ENCODE results near the gene PTPN18. TPM values are rescaled to one million over a fixed set of nuclear protein-coding genes. Genes with fewer than 3 reads are reported as not detected.

The PTPN18 gene
- total and polyA plus RNA-seq, 2 of the 4 experiments (the other 2 are of a cell fraction) = 9.7 to 15.5 TPM

DNA sequence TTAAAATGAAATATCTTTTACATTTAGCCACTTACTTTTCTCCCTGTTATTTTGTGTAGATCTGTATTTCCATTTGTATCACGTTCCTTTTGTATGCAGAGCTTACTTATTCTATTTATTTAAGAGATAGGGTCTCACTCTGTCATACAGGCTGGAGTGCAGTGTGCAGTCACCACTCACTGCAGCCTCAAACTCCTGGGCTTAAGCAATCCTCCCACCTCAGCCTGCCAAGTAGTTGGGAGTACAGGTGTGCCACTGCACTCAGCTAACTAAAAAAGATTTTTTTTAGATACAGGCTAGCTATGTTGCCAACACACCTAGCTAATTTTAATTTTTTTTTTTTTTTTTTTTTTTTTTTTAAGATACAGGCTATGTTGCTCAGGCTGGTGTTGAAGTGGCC, 10.9 kb downstream of the PTPN18 start:
- in situ Hi-C loops (cut with MboI; ENCODE audit: low sequenced_read_pairs) (loop anchor here (25.0 kb wide), 1 partner anchor 746 kb away; the partner anchor contains the start of gene PLEKHB2), intact Hi-C loops (cut with micrococcal nuclease) (no loop called here), dilution Hi-C loops (cut with HindIII; ENCODE audit: low sequenced_read_pairs, unreplicated experiment) (no loop called here)
- H3K9ac ChIP-seq (ENCODE audit: low read depth, low read length) = no peak overlapping the region
- H3K9me1 ChIP-seq (ENCODE audit: insufficient read depth, low read length) = peaks cover 3% of the 10 kb centered on the region; the same call in 1 of the 2 replicates
- no peak overlapping the region for H2AFZ ChIP-seq (replicated peaks; ENCODE audit: low read length, poor library complexity)
- no peak overlapping the region for H2BK5ac ChIP-seq (ENCODE audit: low read depth, low read length, poor library complexity, severe bottlenecking)
- H3K4ac ChIP-seq (ENCODE audit: low read depth, low read length) = no peak overlapping the region
- no peak overlapping the region for H3K14ac ChIP-seq (replicated peaks; ENCODE audit: low read depth, low read length)
- DNase-seq (no peak), ATAC-seq (ENCODE audit: low read depth) (no peak)
- POLR2A ChIA-PET (ENCODE audit: unreplicated experiment) = interaction anchor here (0.6 kb wide), 1 partner anchor 25 kb away, joined by 5 read pairs; no protein-coding TSS in a partner anchor
- TF ChIP-seq CHD1 (IDR thresholded peaks at IDR 0.05; ENCODE audit: low read depth, low read length) = no peak
- TF ChIP-seq SMC3 (IDR thresholded peaks at IDR 0.05; ENCODE audit: low read depth, low read length) = no peak
- TF ChIP-seq MAZ (IDR thresholded peaks at IDR 0.05; ENCODE audit: borderline replicate concordance, low read depth, low read length) = no peak
- TF ChIP-seq POLR2A (IDR thresholded peaks at IDR 0.05; ENCODE audit: low read depth, low read length) = no peak
- no peak for TF ChIP-seq MAFK (IDR thresholded peaks at IDR 0.05; ENCODE audit: low read depth, low read length)
- TF ChIP-seq CTCF (conservative IDR thresholded peaks at IDR 0.05; ENCODE audit: low read depth, low read length) = no peak
- TF ChIP-seq MXI1 (IDR thresholded peaks at IDR 0.05; ENCODE audit: borderline replicate concordance, low read depth, low read length) = no peak
- TF ChIP-seq ELK1 (IDR thresholded peaks at IDR 0.05; ENCODE audit: borderline replicate concordance, low read depth, low read length) = no peak
- no peak for TF ChIP-seq RCOR1 (IDR thresholded peaks at IDR 0.05; ENCODE audit: insufficient replicate concordance, low read length)
- TF ChIP-seq NFE2L2 (IDR thresholded peaks at IDR 0.05; ENCODE audit: low read depth, low read length) = no peak
- TF ChIP-seq CEBPB (IDR thresholded peaks at IDR 0.05; ENCODE audit: low read depth, low read length) = no peak
- no peak for TF ChIP-seq FOS (IDR thresholded peaks at IDR 0.05; ENCODE audit: low read depth, low read length)
- TF ChIP-seq BHLHE40 (IDR thresholded peaks at IDR 0.05; ENCODE audit: low read depth, low read length) = no peak
- TF ChIP-seq RAD21 (IDR thresholded peaks at IDR 0.05; ENCODE audit: low read length) = no peak
- no peak for TF ChIP-seq RFX5 (IDR thresholded peaks at IDR 0.05; ENCODE audit: low read depth, low read length)
- no peak overlapping the region for H2AK9ac ChIP-seq (replicated peaks; ENCODE audit: low read depth, low read length, poor library complexity)
- no peak overlapping the region for H3K23ac ChIP-seq (ENCODE audit: low read depth, low read length)
- H4K20me1 ChIP-seq (ENCODE audit: insufficient read depth, low read length) = no peaks in the 10 kb centered on the region; the same call in 1 of the 2 replicates
- no peak overlapping the region for H4K8ac ChIP-seq (ENCODE audit: low read depth in 2 of 2, low read length in 2 of 2)
- no peak overlapping the region for H3K4me3 ChIP-seq (ENCODE audit: insufficient read depth, low read depth, low read length)
- peaks cover 6% of the 10 kb centered on the region; the same call in 1 of the 2 replicates for H3K36me3 ChIP-seq (ENCODE audit: control insufficient read depth, insufficient read depth, low read length)
- CTCF ChIA-PET = no interaction called here
- H2BK15ac ChIP-seq (ENCODE audit: low read depth, low read length) = no peak overlapping the region
- no peak overlapping the region for H2BK20ac ChIP-seq (ENCODE audit: low read depth, low read length)
- peaks cover 5 to 17% of the 10 kb centered on the region in 2 experiments; a peak in 3 of 4 replicates for H3K79me1 ChIP-seq (ENCODE audit: low read depth in 1 of 2, low read length in 2 of 2)
- H3K4me2 ChIP-seq (ENCODE audit: low read depth, low read length) = no peak overlapping the region
- no peaks in the 10 kb centered on the region for H3K9me3 ChIP-seq (ENCODE audit: control insufficient read depth, insufficient read depth, low read length)
- no peak overlapping the region for H2BK120ac ChIP-seq (ENCODE audit: low read depth, low read length)
- H3K56ac ChIP-seq (ENCODE audit: extremely low read depth, insufficient read depth, low read length) = no peak overlapping the region
- H2AK5ac ChIP-seq (ENCODE audit: low read depth, low read length) = no peak overlapping the region
- no peak overlapping the region for H3K18ac ChIP-seq (ENCODE audit: low read depth, low read length)
- H3K27ac ChIP-seq (ENCODE audit: insufficient read depth, low read length) = no peak overlapping the region
- no peaks in the 10 kb centered on the region for H3K4me1 ChIP-seq (ENCODE audit: control insufficient read depth, insufficient read depth, low read length)
- H4K91ac ChIP-seq (ENCODE audit: insufficient read depth, low read depth, low read length) = no peak overlapping the region
- no peak overlapping the region for H4K5ac ChIP-seq (ENCODE audit: low read depth, low read length)
- H3K27me3 ChIP-seq (ENCODE audit: control insufficient read depth, insufficient read depth, low read length) = no peaks in the 10 kb centered on the region
- BruUV-seq (replicated peaks) = no TSS peak
- WGBS, 2 experiments (ENCODE audit: extremely low coverage in 2 of 2, insufficient read length in 1 of 2) = no CpG with 5 or more reads among the region's 1 CpG

Measured in IMR-90 (cell line).